Esophagus muscularis mucosa (tissue), 4 donors: ENCODE data around the gene CEP164.

Source experiments
- CTCF ChIP-seq, 3 experiments: fragments of 200-600 bp in 2 of 3; fragments of 450-650 bp in 1 of 3; sonication (generic) in 2 of 3; IDR thresholded peaks; one replicate each; pipeline ENCODE4 v1.5.1; 2017 to 2019; ENCODE audit warnings: antibody characterized with exemption in 3 of 3, mild to moderate bottlenecking in 2 of 3, moderate library complexity in 1 of 3
- EP300 ChIP-seq: sonication (generic); formaldehyde crosslinking; IDR thresholded peaks from one replicate; pipeline ENCODE4 v1.6.1; 2017; ENCODE audit warnings: antibody characterized with exemption
- POLR2A ChIP-seq: fragments of 450-650 bp; IDR thresholded peaks from one replicate; pipeline ENCODE4 v1.6.1; 2017; ENCODE audit warnings: antibody characterized with exemption, moderate library complexity, mild to moderate bottlenecking, low read depth
- POLR2AphosphoS5 ChIP-seq, 2 donors: sonication (generic); formaldehyde crosslinking; IDR thresholded peaks; one replicate each; pipeline ENCODE4 v1.6.1; 2017; ENCODE audit warnings: antibody characterized with exemption in 2 of 2

GRCh38 chr11:117366875-117367274 is 39.2 kb downstream of the CEP164 start:
- TF ChIP-seq CTCF (IDR thresholded peaks at IDR 0.05) (no peak), POLR2A (no peak), EP300 (no peak), POLR2AphosphoS5 (IDR thresholded peaks at IDR 0.05) (no peak)
